ENCODE data around the gene CSTB. TPM values are rescaled to one million over a fixed set of nuclear protein-coding genes. Genes with fewer than 3 reads are reported as not detected.

The CSTB gene
- total and polyA plus RNA-seq, 2 donors (not counting 1 experiment from before 2014, with no cell fraction given), result 14.0 to 28.3 TPM

- ATAC-seq (ENCODE audit: low read depth) (no peak), DNase-seq (no peak)
- Mint-ChIP-seq H3K27me3 (peaks cover 4% of the 10 kb centered on the region), H3K9me3 (ENCODE audit: insufficient read depth) (no peaks in the 10 kb centered on the region), H3K4me3 (peak overlapping the region; percentile 77), H3K27ac (peak overlapping the region; percentile 84), H3K4me1 (peaks cover 27% of the 10 kb centered on the region)
- WGBS (ENCODE audit: insufficient coverage), result 81% methylated on average over 18 of the region's 21 CpGs
- Histone ChIP-seq H4K20me1 (ENCODE audit: control insufficient read depth, insufficient read depth, low read length, poor library complexity, severe bottlenecking) (peaks cover 68% of the 10 kb centered on the region), H3K27me3 (replicated peaks in 1 of 4; ENCODE audit: control extremely low read depth in 1 of 4, control insufficient read depth in 3 of 4, insufficient read depth in 4 of 4, low read length in 3 of 4) (peaks cover 0 to 12% (median 2%) of the 10 kb centered on the region in 4 experiments), H3K9me3 (ENCODE audit: control extremely low read depth in 1 of 3, control insufficient read depth in 2 of 3, insufficient read depth in 1 of 3, low read length in 2 of 3) (peaks cover 0 to 6% (median 0%) of the 10 kb centered on the region in 3 donors), H2AFZ (ENCODE audit: insufficient read depth, low read depth, low read length, poor library complexity, severe bottlenecking) (no peak overlapping the region), H3K4me2 (replicated peaks; ENCODE audit: low read depth, low read length, poor library complexity, severe bottlenecking) (peak overlapping the region; percentile 65), H3K9ac (ENCODE audit: low read length) (peak overlapping the region; percentile 27), H3K4me1 (ENCODE audit: control insufficient read depth in 2 of 2, insufficient read depth in 2 of 2, low read length in 2 of 2) (peaks cover 33 to 50% of the 10 kb centered on the region in 2 donors), H3K4me3 (ENCODE audit: control extremely low read depth in 1 of 5, extremely low read depth in 1 of 5, insufficient read depth in 1 of 5, low read depth in 2 of 5, low read length in 4 of 5) (peak overlapping the region in 2 of 5 experiments; percentile 7 to 16), H3K27ac (ENCODE audit: low read length in 2 of 2) (peak overlapping the region; percentile 31 to 69), H3K79me2 (ENCODE audit: control insufficient read depth, insufficient read depth, low read length) (peaks cover 27% of the 10 kb centered on the region), H3K36me3 (replicated peaks in 1 of 2; ENCODE audit: control extremely low read depth in 1 of 2, control insufficient read depth in 1 of 2, extremely low read depth in 1 of 2, insufficient read depth in 2 of 2, low read length in 1 of 2) (peaks cover 0 to 28% of the 10 kb centered on the region in 2 experiments)
- ChIA-PET CTCF (interaction anchor here (1.3 kb wide), 1 partner anchor 169 kb away, joined by 4 read pairs; no protein-coding TSS in a partner anchor), POLR2A (no interaction called here)
- no peak for TF ChIP-seq CTCF (IDR thresholded peaks at IDR 0.05)
- intact Hi-C loops (cut with micrococcal nuclease), result loop anchor here (10.0 kb wide), 1 partner anchor 59 kb away; the partner anchor contains the start of gene AGPAT3
Measured at GRCh38 chr21:43806017-43806710, 30.1 kb upstream of the CSTB start.

GRCh38 chr21:43805275-43805800 lies 29.2 kb upstream of the CSTB start:
- Histone ChIP-seq H3K27ac (ENCODE audit: low read length in 2 of 2) (peak overlapping the region; percentile 6 to 78), H3K9me3 (ENCODE audit: control extremely low read depth in 1 of 3, control insufficient read depth in 2 of 3, insufficient read depth in 1 of 3, low read length in 2 of 3) (peaks cover 0 to 6% (median 0%) of the 10 kb centered on the region in 3 donors), H3K4me2 (replicated peaks; ENCODE audit: low read depth, low read length, poor library complexity, severe bottlenecking) (peak overlapping the region; percentile 65), H3K4me1 (ENCODE audit: control insufficient read depth in 2 of 2, insufficient read depth in 2 of 2, low read length in 2 of 2) (peaks cover 26 to 42% of the 10 kb centered on the region in 2 donors), H3K9ac (ENCODE audit: low read length) (peak overlapping the region; percentile 27), H3K27me3 (replicated peaks in 1 of 4; ENCODE audit: control extremely low read depth in 1 of 4, control insufficient read depth in 3 of 4, insufficient read depth in 4 of 4, low read length in 3 of 4) (peaks cover 0 to 11% (median 2%) of the 10 kb centered on the region in 4 experiments), H3K36me3 (replicated peaks in 1 of 2; ENCODE audit: control extremely low read depth in 1 of 2, control insufficient read depth in 1 of 2, extremely low read depth in 1 of 2, insufficient read depth in 2 of 2, low read length in 1 of 2) (peaks cover 0 to 36% of the 10 kb centered on the region in 2 experiments), H3K79me2 (ENCODE audit: control insufficient read depth, insufficient read depth, low read length) (peaks cover 27% of the 10 kb centered on the region), H4K20me1 (ENCODE audit: control insufficient read depth, insufficient read depth, low read length, poor library complexity, severe bottlenecking) (peaks cover 61% of the 10 kb centered on the region), H3K4me3 (ENCODE audit: control extremely low read depth in 1 of 5, extremely low read depth in 1 of 5, insufficient read depth in 1 of 5, low read depth in 2 of 5, low read length in 4 of 5) (peak overlapping the region in 1 of 5 experiments; percentile 16), H2AFZ (ENCODE audit: insufficient read depth, low read depth, low read length, poor library complexity, severe bottlenecking) (no peak overlapping the region)
- H3K4me1 Mint-ChIP-seq, result peaks cover 22% of the 10 kb centered on the region
- intact Hi-C loops (cut with micrococcal nuclease), result loop anchor here (1.0 to 10.0 kb wide), 2 partner anchors 16 to 59 kb away; partner anchors contain the start of genes AGPAT3 and RRP1
- no peaks in the 10 kb centered on the region for H3K27me3 Mint-ChIP-seq
- ChIA-PET CTCF (interaction anchor here (0.7 to 1.4 kb wide), 5 partner anchors 16 to 991 kb away, joined by 3 to 6 read pairs (median 3); partner anchors contain the start of gene RRP1), POLR2A (interaction anchor here (0.5 to 0.7 kb wide), 3 partner anchors 28 to 819 kb away, joined by 4 to 10 read pairs (median 5); no protein-coding TSS in a partner anchor)
- ATAC-seq (ENCODE audit: low read depth) (peak; percentile 98), DNase-seq (peak; percentile 95)
- H3K9me3 Mint-ChIP-seq (ENCODE audit: insufficient read depth), result no peaks in the 10 kb centered on the region
- 17% methylated on average over 11 of the region's 14 CpGs for WGBS (ENCODE audit: insufficient coverage)
- peak overlapping the region; percentile 84 for H3K27ac Mint-ChIP-seq
- TF ChIP-seq EZH2 (IDR thresholded peaks at IDR 0.05; ENCODE audit: borderline replicate concordance, insufficient read depth, low read depth, low read length, poor library complexity, severe bottlenecking), result no peak
- TF ChIP-seq CTCF (IDR thresholded peaks at IDR 0.05), result no peak
- H3K4me3 Mint-ChIP-seq, result peak overlapping the region; percentile 77

Measured in B cell (primary cell).